ENCODE results near the gene SEC24B. TPM values are rescaled to one million over a fixed set of nuclear protein-coding genes. Genes with fewer than 3 reads are reported as not detected.
"Not testable (repeated sequence)": the region's sequence is repeated elsewhere in the genome, so short reads cannot be mapped to it uniquely, and the experiment has no call there.

Gene SEC24B
- total RNA-seq, 1 donor from 2014 or later: 32.3 TPM

DNA sequence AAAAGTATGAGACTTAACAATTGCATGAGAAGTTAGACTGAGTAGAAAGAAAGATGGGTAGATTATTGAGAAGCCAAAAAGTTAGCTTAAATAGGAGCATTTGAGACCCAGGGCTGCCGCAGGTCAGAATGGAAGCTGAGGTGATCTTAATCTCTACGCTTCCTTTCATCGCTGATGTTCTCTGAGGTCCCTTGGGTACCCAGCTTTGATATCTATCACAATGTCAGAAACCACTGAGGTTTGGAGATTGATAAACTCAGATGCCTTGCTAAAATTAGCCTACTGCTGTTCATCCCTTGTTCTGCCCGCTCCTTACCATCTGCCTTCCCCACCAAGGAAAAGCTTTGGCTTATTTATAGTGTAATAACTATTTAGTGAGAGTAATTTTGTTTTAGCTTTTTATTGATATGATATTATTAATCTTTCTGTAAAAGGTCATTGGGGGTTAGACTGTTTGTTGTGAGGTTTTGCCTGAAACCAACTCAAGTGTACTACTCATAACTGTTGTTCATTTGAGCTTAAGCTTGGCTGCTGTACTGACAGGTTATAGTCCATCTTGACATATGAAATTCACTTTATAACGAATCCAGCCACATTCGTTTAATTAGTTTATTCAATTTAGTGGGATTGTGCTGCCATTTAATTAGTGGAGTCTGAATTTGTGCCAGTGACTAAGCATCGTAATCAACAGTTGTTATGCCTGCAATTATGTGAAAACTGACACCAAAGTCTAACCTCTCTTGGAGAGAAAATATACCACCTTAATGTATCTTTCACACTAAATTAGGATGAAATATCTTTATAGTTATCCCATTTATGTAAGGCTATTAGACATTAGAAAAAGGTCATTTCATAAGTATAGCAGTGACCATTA is 141.6 kb downstream of the SEC24B start:
- DNase-seq (ENCODE audit: low spot score): no peak
- Mint-ChIP-seq H3K4me1 (ENCODE audit: low read depth) (peaks cover 39% of the 10 kb centered on the region), H3K36me3 (ENCODE audit: low read depth) (peaks cover 42% of the 10 kb centered on the region), H3K4me3 (ENCODE audit: low read depth) (no peak overlapping the region), H3K27me3 (ENCODE audit: low read depth) (peaks cover 6% of the 10 kb centered on the region), H3K27ac (no peak overlapping the region), H3K9me3 (peaks cover 4% of the 10 kb centered on the region)
- intact Hi-C loops (cut with micrococcal nuclease): loop anchor here (1.0 to 5.0 kb wide), 3 partner anchors 13 to 72 kb away; no protein-coding TSS in a partner anchor

DNA sequence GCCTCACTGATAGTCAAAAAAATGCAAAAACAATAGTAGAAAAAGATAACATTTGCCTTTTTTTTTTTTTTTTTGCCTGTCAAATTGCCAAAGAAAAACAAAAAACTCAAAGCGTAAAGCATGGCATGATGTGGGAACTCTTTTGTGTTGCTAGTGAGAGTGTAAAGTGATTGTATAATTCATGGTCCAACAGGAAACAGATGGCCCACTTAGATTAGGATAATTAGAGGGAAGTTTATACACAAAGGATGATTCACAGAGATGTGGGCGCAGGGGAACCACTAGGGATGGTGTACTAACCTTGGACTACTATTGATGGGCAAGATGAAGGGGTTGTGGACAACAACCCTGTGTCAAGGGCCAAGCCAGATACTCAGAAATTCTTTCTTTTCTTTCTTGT is 142.8 kb downstream of the SEC24B start:
- Mint-ChIP-seq H3K36me3 (ENCODE audit: low read depth) (peaks cover 43% of the 10 kb centered on the region), H3K9me3 (peaks cover 6% of the 10 kb centered on the region), H3K27me3 (ENCODE audit: low read depth) (peaks cover 6% of the 10 kb centered on the region), H3K4me1 (ENCODE audit: low read depth) (peaks cover 35% of the 10 kb centered on the region), H3K4me3 (ENCODE audit: low read depth) (no peak overlapping the region), H3K27ac (no peak overlapping the region)
- intact Hi-C loops (cut with micrococcal nuclease): loop anchor here (5.0 kb wide), 1 partner anchor 71 kb away; no protein-coding TSS in a partner anchor
- DNase-seq (ENCODE audit: low spot score): no peak

DNA sequence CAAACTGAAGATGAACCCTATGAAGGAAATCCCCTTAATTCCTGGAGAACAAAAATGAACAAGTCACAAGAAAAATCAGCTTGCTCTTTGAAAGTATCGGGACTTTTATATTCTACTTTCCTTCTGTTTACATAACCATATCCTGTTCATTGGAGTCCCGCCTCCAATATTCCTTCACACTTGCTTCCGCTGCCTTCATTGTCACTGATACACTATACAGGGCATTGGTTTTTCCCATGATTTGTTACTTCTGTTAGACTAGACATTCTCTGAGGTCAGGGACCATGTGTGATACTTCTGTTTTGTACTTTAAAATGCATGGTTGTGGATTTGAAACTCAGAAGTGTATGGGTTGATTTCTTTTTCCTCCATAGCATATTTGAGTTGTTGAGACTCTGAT is 145.2 kb downstream of the SEC24B start:
- DNase-seq (ENCODE audit: low spot score): no peak
- Mint-ChIP-seq H3K36me3 (ENCODE audit: low read depth) (peaks cover 46% of the 10 kb centered on the region), H3K27ac (no peak overlapping the region), H3K4me1 (ENCODE audit: low read depth) (peaks cover 35% of the 10 kb centered on the region), H3K27me3 (ENCODE audit: low read depth) (peaks cover 3% of the 10 kb centered on the region), H3K9me3 (peaks cover 18% of the 10 kb centered on the region), H3K4me3 (ENCODE audit: low read depth) (no peak overlapping the region)
- intact Hi-C loops (cut with micrococcal nuclease): loop anchor here (5.0 kb wide), 1 partner anchor 68 kb away; no protein-coding TSS in a partner anchor

DNA sequence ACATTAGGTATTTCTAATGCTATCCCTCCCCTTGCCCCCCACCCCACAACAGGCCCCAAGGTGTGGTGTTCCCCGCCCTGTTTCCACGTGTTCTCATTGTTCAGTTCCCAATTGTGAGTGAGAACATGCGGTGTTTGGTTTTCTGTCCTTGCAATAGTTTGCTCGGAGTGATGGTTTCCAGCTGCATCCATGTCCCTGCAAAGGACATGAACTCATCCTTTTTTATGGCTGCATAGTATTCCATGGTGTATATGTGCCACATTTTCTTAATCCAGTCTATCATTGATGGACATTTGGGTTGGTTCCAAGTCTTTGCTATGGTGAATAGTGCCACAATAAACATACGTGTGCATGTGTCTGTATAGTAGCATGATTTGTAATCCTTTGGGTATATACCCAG is 146.4 kb downstream of the SEC24B start:
- H3K9me3 Mint-ChIP-seq: peaks cover 18% of the 10 kb centered on the region
- intact Hi-C loops (cut with micrococcal nuclease): loop anchor here (5.0 kb wide), 1 partner anchor 67 kb away; no protein-coding TSS in a partner anchor
- H3K4me3 Mint-ChIP-seq (ENCODE audit: low read depth); DNase-seq (ENCODE audit: low spot score); H3K27me3 Mint-ChIP-seq (ENCODE audit: low read depth); H3K27ac Mint-ChIP-seq: not testable (repeated sequence)
- peaks cover 32% of the 10 kb centered on the region for H3K4me1 Mint-ChIP-seq (ENCODE audit: low read depth)
- peaks cover 54% of the 10 kb centered on the region for H3K36me3 Mint-ChIP-seq (ENCODE audit: low read depth)

DNA sequence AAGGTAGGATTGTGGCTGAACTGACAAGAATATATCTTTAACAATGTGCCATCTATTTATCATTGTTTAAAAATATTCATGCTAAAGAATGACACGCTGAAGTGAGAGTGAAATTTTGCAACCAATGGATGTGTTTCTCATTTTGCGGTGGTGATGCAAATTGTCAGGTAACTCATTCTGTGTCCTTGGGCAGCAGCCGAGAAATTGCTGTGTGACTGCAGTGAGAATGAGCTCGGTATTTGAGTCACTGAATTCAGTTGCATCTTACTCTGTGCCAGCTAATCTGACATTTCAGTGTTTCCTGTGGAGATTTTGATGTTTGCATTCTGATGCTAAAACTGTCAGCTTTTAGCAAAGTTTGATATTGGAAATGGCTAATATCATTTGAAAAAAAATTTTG is 154.6 kb downstream of the SEC24B start:
- intact Hi-C loops (cut with micrococcal nuclease): loop anchor here (1.0 kb wide), 2 partner anchors 13 to 27 kb away; no protein-coding TSS in a partner anchor
- DNase-seq (ENCODE audit: low spot score): peak; percentile 25
- peak overlapping the region; percentile 34 for H3K27ac Mint-ChIP-seq
- H3K9me3 Mint-ChIP-seq: peaks cover 4% of the 10 kb centered on the region
- peak overlapping the region; percentile 18 for H3K4me3 Mint-ChIP-seq (ENCODE audit: low read depth)
- peaks cover 44% of the 10 kb centered on the region for H3K4me1 Mint-ChIP-seq (ENCODE audit: low read depth)
- H3K27me3 Mint-ChIP-seq (ENCODE audit: low read depth): no peaks in the 10 kb centered on the region
- peaks cover 31% of the 10 kb centered on the region for H3K36me3 Mint-ChIP-seq (ENCODE audit: low read depth)

DNA sequence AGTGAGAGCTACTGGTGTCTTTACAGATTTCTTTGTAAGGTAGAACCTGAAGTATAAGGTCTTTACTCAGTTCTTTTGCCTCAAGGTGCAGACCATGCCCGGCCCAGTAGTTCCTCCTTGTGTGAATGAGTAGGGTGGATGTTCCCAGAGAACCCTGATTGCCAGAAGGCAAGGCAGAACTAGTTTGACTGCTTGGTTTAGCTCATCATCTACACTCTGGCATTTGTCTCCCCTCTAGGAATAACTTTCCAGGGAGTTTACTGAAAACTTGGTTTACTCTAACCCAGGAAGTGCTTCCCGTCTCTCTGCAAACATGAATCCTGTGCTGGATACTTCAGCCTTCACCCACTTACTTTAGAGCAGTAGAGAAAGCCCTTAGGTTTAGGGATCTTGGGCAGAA is 155.5 kb downstream of the SEC24B start:
- no peak overlapping the region for H3K27ac Mint-ChIP-seq

DNA sequence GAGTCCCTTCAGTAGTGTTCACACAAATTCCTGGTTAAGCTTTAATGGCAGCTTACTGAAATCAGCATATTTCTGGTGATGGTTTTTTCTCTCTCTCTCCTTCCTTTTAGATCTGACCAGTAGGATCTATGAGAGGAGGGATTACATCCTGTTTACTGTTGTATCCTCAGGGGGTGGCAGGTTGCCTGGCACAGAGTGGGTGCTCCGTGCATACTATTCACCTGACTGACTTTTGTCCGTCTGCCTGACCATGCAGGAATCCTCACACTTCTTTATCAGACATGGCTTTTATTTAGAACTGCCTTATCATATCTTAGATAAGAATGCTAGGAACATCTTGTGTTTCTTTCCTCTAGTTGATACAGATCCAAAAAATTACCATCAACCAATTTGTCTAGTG is 156.0 kb downstream of the SEC24B start:
- no peak for DNase-seq (ENCODE audit: low spot score)
- Mint-ChIP-seq H3K36me3 (ENCODE audit: low read depth) (peaks cover 20% of the 10 kb centered on the region), H3K27me3 (ENCODE audit: low read depth) (no peaks in the 10 kb centered on the region), H3K4me1 (ENCODE audit: low read depth) (peaks cover 34% of the 10 kb centered on the region), H3K9me3 (no peaks in the 10 kb centered on the region), H3K4me3 (ENCODE audit: low read depth) (no peak overlapping the region), H3K27ac (no peak overlapping the region)
- intact Hi-C loops (cut with micrococcal nuclease): no loop called here

More for the DNA sequence above, 155.5 kb downstream of the SEC24B start:
- DNase-seq (ENCODE audit: low spot score): no peak
- no peaks in the 10 kb centered on the region for H3K27me3 Mint-ChIP-seq (ENCODE audit: low read depth)
- H3K4me3 Mint-ChIP-seq (ENCODE audit: low read depth): no peak overlapping the region
- H3K9me3 Mint-ChIP-seq: no peaks in the 10 kb centered on the region
- H3K36me3 Mint-ChIP-seq (ENCODE audit: low read depth): peaks cover 25% of the 10 kb centered on the region
- intact Hi-C loops (cut with micrococcal nuclease): no loop called here
- peaks cover 39% of the 10 kb centered on the region for H3K4me1 Mint-ChIP-seq (ENCODE audit: low read depth)

Other genes with a start within 250 kb of the SEC24B start
- 0.07 TPM in 1 of 2 replicates, not detected in the other for gene COL25A1, start 131.2 kb upstream of the SEC24B start, total RNA-seq
- gene MCUB, start 126.4 kb downstream of the SEC24B start, total RNA-seq: 30.1 and 37.1 TPM in 2 replicates

Measured in activated T-helper 2 cell treated with anti-CD3 and anti-CD28 coated beads, Interferon-gamma antibody, Interleukin-2, Interleukin-4, amounts not matched to agents 10 μg/mL and 5 μg/mL and 100 μg/mL, durations not matched to agents 14 hours and 24 hours and 36 hours (primary cell).